Keratinocyte (primary cell): Measurements from ENCODE around the gene VPS25. TPM values are rescaled to one million over a fixed set of nuclear protein-coding genes. Genes with fewer than 3 reads are reported as not detected.

ENCODE experiments used
- DNase-seq: peaks from one replicate; pipeline ENCODE4 v3.0.0-alpha.2; 2011; ENCODE audit warnings: low read depth, missing footprints, low spot score
- FAIRE-seq: peaks from 2 replicates; lab custom pipeline; 2011; peaks lifted over from hg19 to GRCh38; lab: Jason Lieb, UNC
- H2AFZ ChIP-seq: 2 replicates; pipeline ENCODE4 v1.6.0; 2012; ENCODE audit warnings: low read length, control low read depth, inconsistent platforms; ENCODE audit not compliant: control insufficient read depth
- H3K27ac ChIP-seq: 2 replicates; pipeline ENCODE4 v1.5.1; 2011; ENCODE audit warnings: low read length; ENCODE audit not compliant: control insufficient read depth, insufficient read depth
- H3K27me3 ChIP-seq: 3 replicates; pipeline ENCODE4 v1.6.0; 2011; ENCODE audit warnings: low read length; ENCODE audit not compliant: control insufficient read depth, insufficient read depth; ENCODE audit errors: extremely low read depth
- H3K36me3 ChIP-seq, 2 experiments: 2 replicates in 1 of 2; 3 replicates in 1 of 2; pipeline ENCODE4 v1.5.1; 2011; ENCODE audit warnings: low read length in 2 of 2, mild to moderate bottlenecking in 1 of 2; ENCODE audit not compliant: control insufficient read depth in 2 of 2, insufficient read depth in 2 of 2; ENCODE audit errors: extremely low read depth in 1 of 2
- H3K4me1 ChIP-seq: 3 replicates; pipeline ENCODE4 v1.5.1; 2011; ENCODE audit warnings: low read length; ENCODE audit not compliant: control insufficient read depth, insufficient read depth; ENCODE audit errors: extremely low read depth
- H3K4me2 ChIP-seq: 3 replicates; pipeline ENCODE4 v1.6.0; 2011; ENCODE audit warnings: low read depth, low read length; ENCODE audit not compliant: control insufficient read depth, insufficient read depth; ENCODE audit errors: extremely low read depth
- H3K4me3 ChIP-seq, 3 experiments: fragments of 200-600 bp in 1 of 3; sonication (generic) in 1 of 3; 2 replicates in 2 of 3; 3 replicates in 1 of 3; pipeline ENCODE4 v1.5.1; 2011 to 2016; ENCODE audit warnings: low read length in 3 of 3, mild to moderate bottlenecking in 3 of 3, control low read depth in 2 of 3, inconsistent platforms in 1 of 3, low read depth in 1 of 3, mixed read lengths in 1 of 3, mixed run types in 1 of 3, moderate library complexity in 1 of 3; ENCODE audit not compliant: control insufficient read depth in 2 of 3, insufficient read depth in 2 of 3; ENCODE audit errors: extremely low read depth in 1 of 3
- H3K79me2 ChIP-seq: 2 replicates; pipeline ENCODE4 v1.6.0; 2012; ENCODE audit warnings: low read length; ENCODE audit not compliant: control insufficient read depth, insufficient read depth
- H3K9ac ChIP-seq: 3 replicates; pipeline ENCODE4 v1.6.0; 2011; ENCODE audit warnings: low read length; ENCODE audit not compliant: control insufficient read depth, insufficient read depth; ENCODE audit errors: extremely low read depth
- H3K9me1 ChIP-seq: 3 replicates; pipeline ENCODE4 v1.6.0; 2011; ENCODE audit warnings: low read length; ENCODE audit not compliant: control insufficient read depth, insufficient read depth; ENCODE audit errors: extremely low read depth
- H3K9me3 ChIP-seq: 2 replicates; pipeline ENCODE4 v1.5.1; 2012; ENCODE audit warnings: low read depth, low read length; ENCODE audit not compliant: control insufficient read depth
- H4K20me1 ChIP-seq: 3 replicates; pipeline ENCODE4 v1.6.0; 2011; ENCODE audit warnings: low read length; ENCODE audit not compliant: control insufficient read depth, insufficient read depth; ENCODE audit errors: extremely low read depth
- CTCF ChIP-seq, 3 experiments: IDR thresholded peaks in 1 of 3; conservative IDR thresholded peaks in 1 of 3; optimal IDR thresholded peaks in 1 of 3; 2 replicates in 2 of 3; 3 replicates in 1 of 3; pipeline versions ENCODE3 to v1.5.1; 2011; ENCODE audit warnings: low read length in 3 of 3, mild to moderate bottlenecking in 3 of 3, moderate library complexity in 2 of 3, control low read depth in 1 of 3, inconsistent platforms in 1 of 3; ENCODE audit not compliant: insufficient read depth in 2 of 3; ENCODE audit errors: extremely low read depth in 1 of 3
- EZH2 ChIP-seq: IDR thresholded peaks from one replicate; pipeline ENCODE4 v1.6.1; 2012; ENCODE audit warnings: inconsistent platforms, mild to moderate bottlenecking, low read length, moderate library complexity
- dilution Hi-C: fragments of 300-500 bp; cut with MboI; formaldehyde crosslinking; loops from one replicate; pipeline ENCODE4 v1.7.0; 2020; ENCODE audit warnings: low sequenced_read_pairs; ENCODE audit not compliant: extremely low pct_ligation_motif_present
- polyA plus RNA-seq, 5 experiments: library from polyadenylated mRNA; depleted of rRNA in 3 of 5; stranded (reverse) in 3 of 5; stranded (forward) in 1 of 5; unstranded in 1 of 5; fragments of >200 nt; gene quantifications; 1 replicate in 1 of 5; 2 replicates in 3 of 5; 3 replicates in 1 of 5; pipeline versions ENCODE4 v1.2.1 to v1.2.3, GENCODE V29; 2011 to 2012; ENCODE audit warnings: missing spikeins in 2 of 5, low read depth in 1 of 5, low replicate concordance in 1 of 5

VPS25 gene
- polyA plus RNA-seq, 1 donor (not counting 4 experiments of a cell fraction or from before 2014, with no cell fraction given), result 122 TPM

- peak overlapping the region; percentile 86 for H3K9ac ChIP-seq
- H3K27ac ChIP-seq, result peak overlapping the region; percentile 76
- H3K4me1 ChIP-seq, result peaks cover 8% of the 10 kb centered on the region
- no peaks in the 10 kb centered on the region for H3K9me3 ChIP-seq
- peaks cover 5% of the 10 kb centered on the region for H3K79me2 ChIP-seq
- no peaks in the 10 kb centered on the region for H3K36me3 ChIP-seq
- no peaks in the 10 kb centered on the region for H3K9me1 ChIP-seq
- DNase-seq (no peak), FAIRE-seq (peak; percentile 58)
- H4K20me1 ChIP-seq, result no peaks in the 10 kb centered on the region
- peak overlapping the region; percentile 65 to 83 (median 80) for H3K4me3 ChIP-seq
- H3K4me2 ChIP-seq, result peak overlapping the region; percentile 99
- peak in 2 of 3 experiments; percentile 22 to 41 for TF ChIP-seq CTCF (optimal IDR thresholded peaks at IDR 0.05 in 1 of 3, IDR thresholded peaks at IDR 0.05 in 1 of 3, conservative IDR thresholded peaks at IDR 0.05 in 1 of 3; ENCODE audit: extremely low read depth in 1 of 3, insufficient read depth in 2 of 3, low read length in 3 of 3)
- TF ChIP-seq EZH2, result no peak
- no peaks in the 10 kb centered on the region for H3K27me3 ChIP-seq
- H2AFZ ChIP-seq, result peak overlapping the region; percentile 86
- dilution Hi-C loops, result no loop called here
Observed at GRCh38 chr17:42743595-42744282, 29.5 kb upstream of the VPS25 start.

GRCh38 chr17:42744283-42744805 is 28.9 kb upstream of the VPS25 start:
- FAIRE-seq (no peak), DNase-seq (no peak)
- H3K27me3 ChIP-seq, result no peaks in the 10 kb centered on the region
- peak in 2 of 3 experiments; percentile 3 to 38 for TF ChIP-seq CTCF (optimal IDR thresholded peaks at IDR 0.05 in 1 of 3, IDR thresholded peaks at IDR 0.05 in 1 of 3, conservative IDR thresholded peaks at IDR 0.05 in 1 of 3; ENCODE audit: extremely low read depth in 1 of 3, insufficient read depth in 2 of 3, low read length in 3 of 3)
- no peak for TF ChIP-seq EZH2
- H3K36me3 ChIP-seq, result no peaks in the 10 kb centered on the region
- H3K79me2 ChIP-seq, result peaks cover 5% of the 10 kb centered on the region
- peak overlapping the region; percentile 86 for H2AFZ ChIP-seq
- peak overlapping the region; percentile 65 to 83 (median 80) for H3K4me3 ChIP-seq
- H3K9ac ChIP-seq, result peak overlapping the region; percentile 86
- H3K9me3 ChIP-seq, result no peaks in the 10 kb centered on the region
- H3K4me2 ChIP-seq, result peak overlapping the region; percentile 99
- H3K4me1 ChIP-seq, result peaks cover 8% of the 10 kb centered on the region
- peak overlapping the region; percentile 76 for H3K27ac ChIP-seq
- H3K9me1 ChIP-seq, result no peaks in the 10 kb centered on the region
- dilution Hi-C loops, result no loop called here
- H4K20me1 ChIP-seq, result no peaks in the 10 kb centered on the region
